AG09309 (cell line): ENCODE measurements around the gene ZNF507.

Experiments
- DNase-seq: peaks from one replicate; pipeline ENCODE4 v3.0.0-alpha.2; 2010; ENCODE audit warnings: low read depth
- H3K4me3 ChIP-seq: 2 replicates; pipeline ENCODE4 v1.5.1; 2011; ENCODE audit warnings: mild to moderate bottlenecking, low read depth, low read length, moderate library complexity; ENCODE audit not compliant: control insufficient read depth
- TF ChIP-seq, protein P1 (sequence below): IDR thresholded peaks from 2 replicates; pipeline ENCODE4 v1.5.1; 2011; ENCODE audit warnings: mild to moderate bottlenecking, low read depth, low read length, inconsistent platforms; ENCODE audit not compliant: insufficient read depth, control insufficient read depth; ENCODE audit errors: missing control alignments

Gene ZNF507

DNA sequence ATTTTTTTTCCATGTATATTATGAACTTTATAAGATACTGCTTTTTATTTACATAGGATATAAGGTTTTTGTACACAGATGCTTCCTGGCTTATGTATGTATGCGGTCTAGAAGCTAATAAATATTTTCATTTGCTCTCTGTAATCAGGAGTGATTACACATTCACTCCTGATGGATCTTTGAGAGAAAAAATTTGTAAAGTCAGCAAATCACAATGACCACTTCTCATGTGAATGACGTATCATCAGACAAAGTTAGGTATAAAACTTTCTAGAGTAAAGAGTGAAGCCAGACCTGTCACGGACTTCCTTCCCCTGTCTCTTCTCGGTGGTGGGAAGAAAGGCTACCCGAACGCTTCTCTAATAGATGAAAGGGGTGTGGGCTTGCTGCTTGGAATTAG is 91.3 kb downstream of the ZNF507 start:
- no peak overlapping the region for H3K4me3 ChIP-seq
- DNase-seq = no peak
- TF ChIP-seq, protein P1, sequence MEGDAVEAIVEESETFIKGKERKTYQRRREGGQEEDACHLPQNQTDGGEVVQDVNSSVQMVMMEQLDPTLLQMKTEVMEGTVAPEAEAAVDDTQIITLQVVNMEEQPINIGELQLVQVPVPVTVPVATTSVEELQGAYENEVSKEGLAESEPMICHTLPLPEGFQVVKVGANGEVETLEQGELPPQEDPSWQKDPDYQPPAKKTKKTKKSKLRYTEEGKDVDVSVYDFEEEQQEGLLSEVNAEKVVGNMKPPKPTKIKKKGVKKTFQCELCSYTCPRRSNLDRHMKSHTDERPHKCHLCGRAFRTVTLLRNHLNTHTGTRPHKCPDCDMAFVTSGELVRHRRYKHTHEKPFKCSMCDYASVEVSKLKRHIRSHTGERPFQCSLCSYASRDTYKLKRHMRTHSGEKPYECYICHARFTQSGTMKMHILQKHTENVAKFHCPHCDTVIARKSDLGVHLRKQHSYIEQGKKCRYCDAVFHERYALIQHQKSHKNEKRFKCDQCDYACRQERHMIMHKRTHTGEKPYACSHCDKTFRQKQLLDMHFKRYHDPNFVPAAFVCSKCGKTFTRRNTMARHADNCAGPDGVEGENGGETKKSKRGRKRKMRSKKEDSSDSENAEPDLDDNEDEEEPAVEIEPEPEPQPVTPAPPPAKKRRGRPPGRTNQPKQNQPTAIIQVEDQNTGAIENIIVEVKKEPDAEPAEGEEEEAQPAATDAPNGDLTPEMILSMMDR = no peak

DNA sequence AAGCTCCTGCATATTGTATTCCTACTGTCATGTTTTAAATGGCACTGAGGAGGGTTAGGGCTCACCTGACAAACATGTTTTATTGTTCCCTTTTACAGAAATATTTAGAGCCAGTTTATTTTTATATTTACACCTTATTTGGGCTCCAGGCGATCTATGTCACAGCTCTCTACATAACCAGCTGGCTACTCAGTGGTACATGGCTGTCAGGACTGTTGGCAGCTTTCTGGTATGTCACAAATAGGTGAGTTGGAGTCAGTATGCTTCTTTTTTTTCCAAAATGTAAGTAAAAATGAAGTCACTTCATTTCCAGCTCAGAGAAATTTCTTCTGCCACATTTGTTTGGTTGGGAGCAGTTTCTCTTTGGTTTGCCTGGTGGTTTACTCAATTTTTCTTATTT is 91.7 kb downstream of the ZNF507 start:
- TF ChIP-seq, protein P1 = no peak
- no peak for DNase-seq
- no peak overlapping the region for H3K4me3 ChIP-seq
